Mesenteric fat pad (tissue), 1 donor: ENCODE data around the gene TMC5. TPM values are rescaled to one million over a fixed set of nuclear protein-coding genes. Genes with fewer than 3 reads are reported as not detected.

ENCODE experiments used
- DNase-seq: peaks from one replicate; pipeline ENCODE4 v3.0.0-alpha.2; 2020; ENCODE audit warnings: low spot score
- total RNA-seq: library from RNA; stranded (reverse); fragmentation: NEBNext Ultra II Directional; extraction: Animal tissue kit (Norgen Biotek cat#: 25700); gene quantifications from one replicate; pipeline ENCODE4 v1.2.1, GENCODE V29; 2021
- donor health status: DM: yes; HTN: yes; CAD: no.

The TMC5 gene
- total RNA-seq, 1 donor from 2014 or later, result 0.26 TPM

- DNase-seq, result no peak
Observed at GRCh38 chr16:19503461-19504075, 85.9 kb downstream of the TMC5 start.

- DNase-seq, result no peak
Observed at GRCh38 chr16:19505600-19506303, 88.1 kb downstream of the TMC5 start.

- no peak for DNase-seq
Observed at GRCh38 chr16:19506965-19507364, 89.3 kb downstream of the TMC5 start.

- no peak for DNase-seq
Observed at GRCh38 chr16:19507867-19508266, 90.2 kb downstream of the TMC5 start.

- DNase-seq, result no peak
Observed at GRCh38 chr16:19512297-19512696, 94.6 kb downstream of the TMC5 start.

GRCh38 chr16:19513377-19514053 is 95.8 kb downstream of the TMC5 start:
- DNase-seq, result no peak

- no peak for DNase-seq
Observed at GRCh38 chr16:19515757-19516156, 98.1 kb downstream of the TMC5 start.

- DNase-seq, result no peak
Observed at GRCh38 chr16:19517424-19518089, 99.9 kb downstream of the TMC5 start.

- no peak for DNase-seq
Observed at GRCh38 chr16:19518388-19518787, 100.7 kb downstream of the TMC5 start.

GRCh38 chr16:19520861-19521331 is 103.2 kb downstream of the TMC5 start:
- no peak for DNase-seq

- peak; percentile 97 for DNase-seq
Observed at GRCh38 chr16:19521471-19522396, 104.1 kb downstream of the TMC5 start, which contains the start of gene GDE1. GDE1 (minus strand) TSS chr16:19522098; CDS start chr16:19521964, 134 bp downstream.

- DNase-seq, result no peak
Observed at GRCh38 chr16:19522397-19522732, 104.7 kb downstream of the TMC5 start.

- no peak for DNase-seq
Observed at GRCh38 chr16:19522760-19523159, 105.1 kb downstream of the TMC5 start.

- DNase-seq, result no peak
Observed at GRCh38 chr16:19523184-19523558, 105.5 kb downstream of the TMC5 start.

- peak; percentile 98 for DNase-seq
Observed at GRCh38 chr16:19523559-19524355, 106.1 kb downstream of the TMC5 start, which contains the start of gene CCP110. CCP110 (plus strand) TSS chr16:19523942; CDS start chr16:19527882, 3,940 bp downstream.

- no peak for DNase-seq
Observed at GRCh38 chr16:19524356-19524615, 106.6 kb downstream of the TMC5 start.

- no peak for DNase-seq
Observed at GRCh38 chr16:19524616-19525384, 107.1 kb downstream of the TMC5 start.

GRCh38 chr16:19525385-19525723 is 107.7 kb downstream of the TMC5 start:
- no peak for DNase-seq

GRCh38 chr16:19527161-19527560 is 109.5 kb downstream of the TMC5 start:
- no peak for DNase-seq
